GM12872 (cell line): ENCODE data around the gene KIRREL3.
A peak's percentile ranks its signal among the peaks of the same experiment; 100 is the strongest.

Source experiments
- CTCF ChIP-seq: IDR thresholded peaks from 3 replicates; pipeline ENCODE4 v1.5.1; 2011; ENCODE audit warnings: low read depth, mild to moderate bottlenecking, low read length, moderate library complexity; ENCODE audit not compliant: insufficient read depth

Gene KIRREL3

GRCh38 chr11:126485021-126485792 is 515.4 kb downstream of the KIRREL3 start:
- 0 out of 3 replicates have a peak, but pooled peaks have one; percentile 15 for TF ChIP-seq CTCF

GRCh38 chr11:126484266-126484665 is 516.3 kb downstream of the KIRREL3 start:
- no peak for TF ChIP-seq CTCF

GRCh38 chr11:126483621-126484195 is 516.9 kb downstream of the KIRREL3 start:
- TF ChIP-seq CTCF: no peak

- TF ChIP-seq CTCF: no peak
Observed at GRCh38 chr11:126482586-126483108, 517.9 kb downstream of the KIRREL3 start.

- no peak for TF ChIP-seq CTCF
Observed at GRCh38 chr11:126481303-126481680, 519.3 kb downstream of the KIRREL3 start.

- peak; percentile 91 for TF ChIP-seq CTCF
Observed at GRCh38 chr11:126480410-126481302, 519.9 kb downstream of the KIRREL3 start.

GRCh38 chr11:126480015-126480409 is 520.6 kb downstream of the KIRREL3 start:
- no peak for TF ChIP-seq CTCF
